Measurements from ENCODE around the gene PCGF3.

- TF ChIP-seq CTCF (IDR thresholded peaks at IDR 0.05; ENCODE audit: low read depth, low read length, missing input control) (no peak), TAF1 (conservative IDR thresholded peaks at IDR 0.05) (no peak), ATF3 (IDR thresholded peaks at IDR 0.05) (no peak), REST (IDR thresholded peaks at IDR 0.05) (no peak), JUND (IDR thresholded peaks at IDR 0.05) (no peak), MAX (IDR thresholded peaks at IDR 0.05) (no peak), YY1 (IDR thresholded peaks at IDR 0.05) (no peak), HNF4G (IDR thresholded peaks at IDR 0.05) (no peak), RAD21 (IDR thresholded peaks at IDR 0.05) (no peak), HNF4A (conservative IDR thresholded peaks at IDR 0.05) (no peak), ZBTB33 (IDR thresholded peaks at IDR 0.05) (no peak)
Observed at GRCh38 chr4:732911-733630, 27.4 kb downstream of the PCGF3 start.
